GM19397 (cell line): ENCODE measurements around the gene RAB3D.
"Not testable (repeated sequence)": the region's sequence is repeated elsewhere in the genome, so short reads cannot be mapped to it uniquely, and the experiment has no call there.

ENCODE experiments used
- ATAC-seq: cut with Tn5 transposase; IDR thresholded peaks from one replicate; pipeline ENCODE4 v1.9.1; 2021; ENCODE audit warnings: mild to moderate bottlenecking, moderate library complexity; ENCODE audit not compliant: unreplicated experiment

The RAB3D gene

DNA sequence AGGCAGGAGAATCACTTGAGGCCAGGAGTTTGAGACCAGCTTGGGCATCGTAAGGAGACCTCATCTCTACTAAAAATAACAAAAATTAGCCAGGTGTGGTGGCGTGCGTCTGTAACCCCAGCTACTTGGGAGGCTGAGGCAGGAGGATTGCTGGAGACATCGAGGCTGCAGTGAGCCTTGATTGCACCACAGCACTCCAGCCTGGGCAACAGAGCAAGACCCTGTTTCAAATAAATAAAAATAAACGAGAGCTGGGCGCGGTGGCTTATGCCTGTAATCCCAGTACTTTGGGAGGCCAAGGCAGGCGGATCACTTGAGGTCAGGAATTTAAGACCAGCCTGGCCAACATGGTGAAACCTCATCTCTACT, 626 bp upstream of the RAB3D start:
- ATAC-seq: not testable (repeated sequence)

DNA sequence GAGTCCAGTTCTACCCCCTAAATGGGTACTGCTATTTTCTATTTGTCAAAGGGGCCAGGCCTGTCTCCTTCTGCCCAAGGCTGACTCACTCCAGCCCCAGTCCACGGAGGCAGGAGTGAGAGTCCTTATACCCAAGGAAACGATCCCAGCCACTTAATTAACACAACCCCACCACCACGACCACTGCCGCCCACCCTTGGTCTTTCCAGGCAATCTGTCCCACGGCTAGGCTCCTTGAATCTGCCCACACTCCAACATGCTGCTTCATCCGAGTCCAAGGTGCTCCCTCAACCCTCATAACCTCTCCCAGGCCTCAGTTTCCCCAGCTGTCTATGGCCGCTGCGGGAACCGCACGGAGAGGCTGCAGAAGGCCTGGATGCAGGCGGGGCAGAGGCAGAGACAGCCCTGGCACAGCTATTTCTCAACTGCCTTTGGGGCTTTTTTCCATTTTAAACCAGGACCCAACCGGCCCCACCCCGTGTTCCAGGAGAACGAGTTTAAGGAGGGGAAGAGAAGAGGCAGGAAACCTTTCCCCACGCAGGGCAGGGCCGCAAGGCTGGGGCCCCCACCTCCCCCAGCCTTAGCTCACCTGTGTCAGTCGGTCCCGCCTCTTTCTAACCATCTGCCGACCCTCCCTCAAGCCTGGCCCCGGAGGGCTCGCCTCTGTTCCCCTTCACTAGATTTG, 746 bp downstream of the RAB3D start:
- no peak for ATAC-seq

DNA sequence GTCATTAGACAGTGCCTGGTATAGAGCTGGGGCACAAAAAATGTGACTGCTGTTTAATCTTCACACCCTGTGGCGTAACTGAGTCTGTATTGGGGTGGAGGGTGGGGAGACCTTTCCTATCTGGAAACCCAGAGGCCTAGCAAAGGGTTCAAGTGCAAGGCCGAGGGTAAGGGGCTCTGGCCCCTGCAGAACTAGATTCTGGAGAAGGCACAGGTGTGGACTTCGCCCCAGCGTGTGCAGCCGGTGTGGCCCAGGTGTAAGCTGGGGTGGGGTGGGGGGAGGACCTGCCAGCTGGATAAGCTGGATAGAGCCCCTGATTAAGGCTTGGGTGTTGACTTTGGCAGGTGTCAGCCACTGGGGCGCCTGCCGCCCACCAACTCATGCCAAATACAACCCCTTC, 1.3 kb downstream of the RAB3D start:
- ATAC-seq: no peak

DNA sequence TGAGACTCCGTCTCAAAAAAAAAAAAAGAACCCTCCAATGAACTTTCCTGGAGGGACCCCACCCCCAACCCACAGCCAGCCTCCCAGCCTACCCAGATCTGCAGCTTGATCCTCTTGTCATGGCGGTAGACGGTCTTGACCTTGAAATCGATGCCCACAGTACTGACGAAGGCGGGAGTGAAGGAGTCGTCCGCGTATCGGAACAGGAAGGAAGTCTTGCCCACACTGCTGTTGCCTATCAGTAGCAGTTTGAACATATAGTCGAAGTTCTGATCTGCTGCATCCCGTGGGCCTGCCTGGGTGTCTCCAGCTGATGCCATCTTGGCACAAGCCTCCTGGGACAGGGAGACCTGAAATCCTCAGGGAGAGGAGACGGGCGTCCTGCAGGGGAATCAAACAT, 2.4 kb downstream of the RAB3D start:
- ATAC-seq: no peak

DNA sequence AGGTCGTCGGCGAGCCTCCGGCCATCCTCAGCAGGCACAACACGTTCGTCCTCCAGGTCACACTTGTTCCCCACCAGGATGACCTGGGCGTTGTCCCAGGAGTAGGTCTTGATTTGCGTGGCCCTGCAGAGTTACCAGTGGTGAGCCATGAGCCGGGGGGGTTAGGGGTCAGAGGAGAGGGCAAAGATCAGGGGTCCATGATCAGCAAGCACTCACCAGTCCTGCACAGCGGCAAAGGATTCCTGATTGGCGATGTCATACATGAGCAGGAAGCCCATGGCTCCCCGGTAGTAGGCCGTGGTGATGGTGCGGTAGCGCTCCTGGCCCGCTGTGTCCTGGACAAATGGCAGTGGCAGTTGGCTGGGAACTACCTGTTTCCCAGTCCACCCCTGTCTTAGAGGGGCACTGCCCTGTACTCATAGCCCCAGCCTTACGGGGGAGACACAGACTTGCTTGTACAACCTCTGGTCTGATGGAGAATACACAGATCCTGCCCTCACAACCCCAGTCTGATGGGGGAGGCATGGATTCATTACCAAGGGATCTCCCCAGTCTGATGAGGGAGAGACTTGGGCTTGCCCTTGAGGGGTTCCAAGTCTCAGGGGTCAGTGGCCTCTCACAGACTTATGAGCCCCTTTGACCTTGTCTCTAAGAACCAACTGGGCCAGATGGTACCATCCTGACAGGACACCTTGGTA, 3.9 kb downstream of the RAB3D start:
- ATAC-seq: no peak

DNA sequence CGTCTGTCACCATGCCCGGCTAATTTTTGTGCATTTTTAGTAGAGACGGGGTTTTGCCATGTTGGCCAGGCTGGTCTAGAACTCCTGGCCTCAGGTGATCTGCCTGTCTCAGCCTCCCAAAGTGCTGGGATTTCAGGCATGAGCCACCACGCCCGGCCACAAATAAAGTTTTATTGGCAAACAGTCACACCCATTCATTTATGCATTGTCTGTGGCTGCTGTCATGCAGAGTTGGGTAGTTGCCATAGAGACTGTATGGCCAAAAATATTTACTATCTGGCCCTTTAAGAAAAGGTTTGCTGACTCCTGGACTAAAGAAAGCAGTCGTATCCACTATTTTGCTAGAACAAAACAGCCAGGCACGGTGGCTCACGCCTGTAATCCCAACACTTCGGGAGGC, 5.6 kb downstream of the RAB3D start:
- not testable (repeated sequence) for ATAC-seq

DNA sequence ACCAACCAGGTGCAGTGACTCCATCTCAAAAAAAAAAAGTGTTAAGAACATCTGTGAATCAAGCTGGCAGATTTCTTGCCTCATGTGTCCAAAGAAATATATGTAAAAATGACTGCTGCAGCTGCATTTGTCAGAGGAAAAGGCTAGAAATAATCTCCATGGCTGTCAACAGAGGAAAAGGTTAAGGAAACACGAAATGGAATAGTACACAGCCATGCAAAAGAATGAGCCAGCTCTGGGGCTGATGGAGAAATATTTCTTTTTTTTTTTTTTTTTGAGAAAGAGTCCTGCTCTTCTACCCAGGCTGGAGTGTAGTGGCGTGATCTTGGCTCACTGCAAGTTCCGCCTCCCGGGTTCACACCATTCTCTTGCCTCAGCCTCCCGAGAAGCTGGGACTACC, 6.6 kb downstream of the RAB3D start:
- ATAC-seq: no peak

DNA sequence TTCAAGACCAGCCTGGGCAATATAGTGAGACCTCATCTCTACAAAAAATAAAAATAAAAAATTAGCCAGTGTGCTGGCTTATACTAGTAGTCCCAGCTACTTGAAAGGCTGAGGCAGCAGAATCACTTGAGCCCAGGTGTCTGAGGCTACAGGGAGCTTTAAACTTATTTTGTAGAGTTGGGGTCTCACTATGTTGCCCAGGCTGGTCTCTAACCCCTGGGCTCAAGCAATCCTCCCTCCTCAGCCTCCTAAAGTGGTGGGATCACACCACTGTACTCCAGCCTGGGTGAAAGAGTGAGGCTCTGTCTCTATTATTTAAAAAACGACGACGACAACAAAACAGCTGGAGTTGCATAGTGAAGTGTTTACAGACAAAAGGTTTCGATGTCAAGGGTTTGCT, 8.0 kb downstream of the RAB3D start:
- no peak for ATAC-seq

DNA sequence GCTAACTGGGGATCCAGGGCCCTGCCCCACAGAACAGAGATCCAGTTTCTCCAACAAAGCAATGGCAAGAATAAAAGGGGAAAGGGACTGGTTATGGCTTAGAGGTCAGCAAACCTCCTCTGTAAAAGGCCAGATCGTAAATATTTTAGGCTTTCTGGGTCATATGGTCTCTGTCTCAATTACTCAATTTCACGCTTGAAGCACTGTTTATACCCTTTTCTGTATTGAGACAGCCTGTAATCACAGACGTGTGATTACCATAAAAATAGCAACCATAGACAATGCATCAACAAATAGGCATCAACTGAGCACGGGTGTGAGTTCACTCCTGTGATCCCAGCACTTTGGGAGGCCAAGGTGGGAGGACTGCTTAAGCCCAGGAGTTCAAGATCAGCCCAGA, 9.3 kb downstream of the RAB3D start:
- ATAC-seq: no peak

DNA sequence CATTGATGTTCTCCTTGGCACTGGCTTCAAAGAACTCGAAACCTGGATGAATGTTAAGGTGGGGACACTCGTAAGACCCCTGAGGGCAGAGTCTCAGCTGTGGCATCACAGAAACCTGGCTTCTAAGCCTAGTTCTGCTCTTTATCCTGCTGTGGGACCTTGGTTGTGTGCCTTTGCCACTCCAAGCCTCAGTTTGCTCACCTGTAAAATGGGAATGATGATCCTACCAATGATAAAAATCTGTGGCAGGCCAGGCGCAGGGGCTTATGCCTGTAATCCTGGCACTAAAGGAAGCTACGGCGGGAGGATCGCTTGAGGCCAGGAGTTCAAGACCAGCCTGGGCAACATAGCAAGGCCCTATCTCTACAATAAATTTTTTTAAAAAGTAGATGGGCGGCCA, 13.9 kb downstream of the RAB3D start:
- ATAC-seq: no peak

DNA sequence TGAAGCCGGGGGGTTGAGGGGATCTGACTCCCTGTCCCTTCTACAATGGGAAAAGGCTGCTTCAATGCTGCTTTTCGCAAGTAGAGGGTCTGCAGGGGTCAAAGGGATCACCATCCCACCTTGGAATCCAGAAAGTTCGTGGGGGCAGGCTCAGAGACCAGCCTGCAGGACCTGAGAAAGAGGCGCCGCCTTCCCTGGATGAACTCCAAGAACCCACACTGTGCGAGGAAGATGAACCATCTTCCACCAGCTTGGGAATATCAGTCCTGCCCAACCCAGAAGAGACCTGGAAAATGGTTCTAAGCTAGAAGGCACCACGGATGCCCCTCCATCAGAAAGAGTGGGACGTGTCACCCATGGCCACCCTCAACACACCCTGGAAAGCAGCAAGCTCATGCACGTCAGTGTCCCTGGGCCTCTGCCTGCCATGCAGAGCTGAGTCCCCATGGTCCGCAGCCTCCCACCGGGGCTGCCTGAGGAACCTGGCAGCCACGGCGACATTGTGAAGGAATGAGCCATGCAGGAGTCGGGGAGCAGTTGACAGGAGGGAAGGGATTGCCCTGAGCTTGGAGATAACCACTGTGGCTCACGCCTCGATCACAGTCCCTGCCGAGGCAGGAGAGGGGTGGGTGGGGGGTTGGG, 14.6 kb downstream of the RAB3D start:
- no peak for ATAC-seq

DNA sequence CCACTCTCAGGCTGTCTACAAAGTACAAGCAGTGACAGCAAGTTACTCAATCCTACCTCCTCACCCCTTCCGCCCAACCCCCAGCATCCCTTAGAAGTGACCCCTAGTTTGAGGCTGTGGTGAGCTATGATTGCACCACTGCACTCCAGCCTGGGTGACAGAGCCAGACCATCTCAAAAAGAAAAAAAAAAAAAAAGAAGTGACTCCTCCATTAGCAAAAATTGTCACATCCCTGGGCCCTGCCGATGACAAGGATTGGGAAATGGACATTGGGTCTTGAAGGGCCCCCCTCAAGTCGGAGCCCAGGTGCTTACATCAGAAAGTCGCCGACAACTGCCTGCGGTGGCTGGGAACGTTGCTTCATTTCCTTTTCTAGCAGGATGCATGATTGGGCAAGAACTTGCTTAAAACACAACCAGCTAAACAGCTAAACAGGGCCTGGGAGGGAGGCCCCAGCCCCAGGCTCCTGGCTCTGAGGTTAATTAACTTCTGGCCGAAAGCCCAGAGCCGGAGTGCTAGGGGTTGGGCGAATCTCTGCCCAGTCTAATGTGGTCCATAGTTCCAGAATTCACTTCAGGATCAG, 15.3 kb downstream of the RAB3D start:
- ATAC-seq: no peak

DNA sequence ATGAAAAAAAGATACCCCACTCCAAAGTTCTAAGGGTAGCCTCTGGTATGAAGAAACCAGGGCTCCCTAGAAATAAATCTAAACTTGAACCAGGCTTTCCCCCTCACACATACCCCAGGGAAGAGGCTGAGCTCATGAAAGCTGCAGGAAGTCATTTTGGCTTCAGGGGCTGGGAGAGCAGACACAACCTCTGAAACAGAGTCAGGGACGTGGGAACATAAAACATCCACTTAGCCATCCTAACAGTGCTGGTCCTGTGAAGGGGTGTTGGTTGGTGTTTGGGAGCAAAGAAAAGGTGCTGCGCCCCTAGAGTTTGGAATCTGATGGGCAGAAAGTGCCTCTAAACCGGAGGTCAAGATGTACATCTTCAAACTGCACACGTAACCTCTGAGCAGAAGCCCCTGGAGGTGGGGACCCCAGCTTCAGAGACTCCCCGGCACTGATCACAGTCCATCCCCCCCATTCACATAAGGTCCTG, 15.8 kb downstream of the RAB3D start:
- no peak for ATAC-seq

DNA sequence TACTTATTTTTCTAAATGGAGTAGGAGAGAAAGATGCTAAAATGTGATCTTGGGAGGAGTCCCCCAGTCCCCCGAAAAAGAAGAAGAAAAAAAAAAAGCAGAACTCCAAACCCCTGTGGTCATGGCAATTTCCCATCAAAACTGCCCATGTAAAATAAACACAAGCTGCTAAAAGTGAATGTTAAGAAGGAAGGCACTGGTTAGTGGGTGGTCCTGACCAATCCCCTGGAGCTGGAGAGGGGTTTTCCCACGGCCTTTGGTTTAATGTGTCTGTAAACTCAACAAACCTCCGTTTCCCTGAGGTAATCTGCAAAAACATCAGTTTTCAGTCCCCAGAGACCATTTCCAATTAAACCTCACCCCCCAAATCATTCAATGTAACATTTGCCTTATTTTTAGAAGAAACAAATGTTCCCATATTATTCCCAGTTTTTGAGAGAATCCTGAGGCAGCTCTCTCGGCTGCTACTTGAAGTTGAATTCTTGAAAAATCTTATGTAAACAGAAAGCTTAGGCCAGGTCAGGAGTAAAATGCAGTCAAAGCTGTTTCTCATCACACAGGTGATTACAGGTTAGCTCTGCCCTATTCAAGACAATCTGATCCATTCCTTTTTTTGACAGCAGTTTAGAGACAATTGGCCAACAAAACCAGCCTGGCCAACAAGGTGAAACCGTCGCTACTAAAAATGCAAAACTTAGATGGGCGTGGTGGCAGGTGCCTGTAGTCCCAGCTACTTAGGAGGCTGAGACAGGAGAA, 17.0 kb downstream of the RAB3D start:
- no peak for ATAC-seq

DNA sequence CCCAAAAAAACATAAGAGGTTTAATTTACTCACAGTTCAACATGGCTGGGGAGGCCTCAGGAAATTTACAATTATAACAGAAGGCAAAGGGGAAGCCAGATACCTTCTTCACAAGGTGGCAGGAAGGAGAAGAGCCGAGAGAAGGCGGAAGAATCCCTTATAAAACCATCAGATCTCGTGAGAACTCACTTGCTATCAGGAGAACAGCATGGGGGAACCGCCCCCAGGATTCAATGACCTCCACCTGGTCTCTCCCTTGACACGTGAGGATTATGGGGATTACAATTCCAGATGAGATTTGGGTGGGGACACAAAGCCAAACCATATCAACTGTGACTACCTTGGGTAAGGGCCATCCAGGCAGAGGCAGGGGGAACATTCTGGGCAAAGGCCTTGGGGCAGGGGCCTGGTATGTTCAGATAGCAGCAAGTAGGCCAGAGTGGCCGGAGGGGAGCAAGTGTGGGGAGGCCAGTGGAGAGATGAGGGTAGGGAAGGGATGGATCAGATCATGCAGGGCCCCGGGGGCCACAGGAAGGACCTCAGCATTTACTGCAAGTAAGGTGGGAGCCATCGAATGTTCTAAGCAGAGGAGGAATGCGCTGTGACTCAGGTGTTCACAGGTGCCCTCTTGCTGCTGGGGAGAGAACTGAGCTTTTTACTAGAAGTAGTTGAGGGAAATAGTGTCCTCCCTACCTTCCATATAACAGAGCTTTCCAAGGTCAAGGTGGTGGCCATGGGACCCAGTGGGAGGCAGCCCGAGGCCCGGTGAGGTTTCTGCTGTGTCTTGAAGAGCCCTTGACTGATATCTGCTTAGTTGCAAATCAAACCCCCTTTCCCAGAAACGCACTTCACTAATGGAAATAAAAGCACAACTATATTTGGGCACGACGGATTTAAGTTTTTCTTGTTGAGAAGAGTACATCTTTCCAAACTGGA, 18.0 kb downstream of the RAB3D start:
- no peak for ATAC-seq

DNA sequence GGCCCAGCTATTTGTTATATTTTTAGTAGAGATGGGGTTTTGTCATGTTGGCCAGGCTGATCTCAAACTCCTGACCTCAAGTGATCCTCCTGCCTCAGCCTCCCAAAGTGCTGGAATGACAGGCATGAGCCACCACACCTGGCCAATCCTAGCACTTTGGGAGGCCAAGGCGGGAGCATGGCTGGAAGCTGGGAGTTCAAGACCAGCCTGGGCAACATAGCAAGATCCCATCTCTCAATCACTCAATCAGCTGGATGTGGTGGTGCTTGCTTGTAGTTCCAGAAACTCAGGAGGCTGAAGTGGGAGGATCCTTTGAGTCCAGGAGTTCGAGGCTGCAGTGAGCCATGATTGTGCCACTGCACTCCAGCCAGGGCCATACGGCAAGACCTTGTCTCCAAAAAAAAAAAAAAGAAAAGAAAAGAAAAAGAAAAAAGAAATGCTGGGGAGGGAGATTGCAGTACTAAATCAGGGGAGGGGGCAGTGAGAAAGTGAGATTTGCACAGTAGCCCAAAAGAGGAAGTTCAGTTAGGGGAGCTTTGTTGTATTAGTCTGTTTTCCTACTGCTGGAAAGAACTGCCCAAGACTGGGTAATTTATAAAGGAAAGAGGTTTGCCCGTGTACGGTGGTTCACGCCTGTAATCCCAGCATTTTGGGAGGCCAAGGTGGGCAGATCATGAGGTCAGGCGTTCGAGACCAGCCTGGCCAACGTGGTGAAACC, 19.0 kb downstream of the RAB3D start:
- not testable (repeated sequence) for ATAC-seq

DNA sequence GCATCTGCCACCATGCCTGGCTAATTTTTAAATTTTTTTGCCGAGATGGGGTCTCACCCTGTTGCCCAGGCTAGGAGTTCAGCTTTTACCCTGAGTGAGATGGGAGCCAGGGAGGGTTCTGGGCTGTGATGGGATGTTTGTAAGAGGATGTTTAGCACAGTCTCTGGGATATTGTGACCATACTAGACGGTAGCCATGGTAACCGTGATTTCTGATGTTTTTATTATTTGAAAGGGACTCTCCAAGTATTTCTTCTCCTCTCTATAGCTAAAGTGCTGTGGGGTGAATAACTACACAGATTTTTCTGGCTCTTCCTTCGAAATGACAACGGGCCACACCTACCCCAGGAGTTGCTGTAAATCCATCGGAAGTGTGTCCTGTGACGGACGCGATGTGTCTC, 33.1 kb downstream of the RAB3D start:
- no peak for ATAC-seq

DNA sequence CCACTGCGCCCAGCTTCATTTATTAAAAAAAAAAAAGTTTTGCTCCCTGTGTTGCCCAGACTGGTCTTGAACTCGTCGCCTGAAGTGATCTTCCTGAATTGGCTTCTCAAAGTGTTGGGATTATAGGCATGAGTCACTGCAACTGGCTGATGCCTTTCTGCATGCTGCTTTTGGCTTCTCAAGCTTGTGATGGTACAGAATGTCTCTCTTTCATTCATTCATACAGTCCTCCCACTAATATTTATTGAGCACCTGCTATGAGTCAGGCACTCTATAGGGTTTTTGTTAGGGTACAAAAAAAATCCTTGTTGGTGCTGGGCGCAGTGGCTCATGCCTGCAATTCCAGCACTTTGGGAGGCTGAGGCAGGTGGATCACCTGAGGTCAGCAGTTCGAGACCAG, 34.5 kb downstream of the RAB3D start:
- ATAC-seq: no peak

DNA sequence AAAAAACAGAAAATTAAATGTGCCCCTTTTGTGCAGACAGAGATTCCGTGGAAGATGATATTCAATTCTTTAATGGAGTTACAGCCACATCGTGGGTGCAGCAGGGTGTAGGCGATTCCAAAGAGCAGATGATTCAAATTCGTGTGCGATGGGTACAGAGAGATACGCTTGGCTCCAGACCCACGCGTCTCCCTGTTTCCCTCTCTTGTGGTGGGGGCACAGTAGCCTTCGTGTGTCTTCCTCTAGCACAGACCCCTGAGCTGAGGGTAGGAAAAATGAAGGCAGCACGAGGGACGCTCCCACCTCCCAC, 38.7 kb downstream of the RAB3D start:
- no peak for ATAC-seq
